CD4-positive, alpha-beta T cell (primary cell): ENCODE data around the gene RAB11FIP2. TPM values are rescaled to one million over a fixed set of nuclear protein-coding genes. Genes with fewer than 3 reads are reported as not detected.

Experiments used
- ATAC-seq: fragments of 200-7000 bp; cut with Tn5 transposase; one replicate; pipeline ENCODE4 v1.10.0; 2022; ENCODE audit warnings: mild to moderate bottlenecking; ENCODE audit not compliant: poor library complexity
- CTCF ChIA-PET: fragments of 350-600 bp; sonication (Branson Sonifier 250); formaldehyde crosslinking; loops from one replicate; lab custom pipeline; 2021; ENCODE audit warnings: antibody characterized with exemption, inconsistent platforms; lab: Charles Lee
- POLR2A ChIA-PET: fragments of 350-600 bp; sonication (Branson Sonifier 250); formaldehyde crosslinking; loops from one replicate; lab custom pipeline; 2021; ENCODE audit warnings: antibody characterized with exemption, inconsistent platforms; lab: Charles Lee
- DNase-seq, 14 experiments: peaks; one replicate each; pipeline ENCODE4 v3.0.0-alpha.2; 2013 to 2020; ENCODE audit warnings: mixed read lengths in 2 of 14
- H3K27ac ChIP-seq, 2 donors: one replicate each; pipeline versions ENCODE4 v1.5.1 to v1.7.0; 2013; ENCODE audit warnings: low read length in 2 of 2, low read depth in 1 of 2, mild to moderate bottlenecking in 1 of 2
- H3K27me3 ChIP-seq, 2 experiments: 1 replicate in 1 of 2; 2 replicates in 1 of 2; pipeline versions ENCODE4 v1.6.1 to v1.7.0; 2013; ENCODE audit warnings: low read length in 2 of 2, control low read depth in 1 of 2, mild to moderate bottlenecking in 1 of 2, moderate library complexity in 1 of 2; ENCODE audit not compliant: insufficient read depth in 2 of 2, control insufficient read depth in 1 of 2
- H3K36me3 ChIP-seq: one replicate; pipeline ENCODE4 v1.6.1; 2013; ENCODE audit warnings: low read length, control low read depth; ENCODE audit not compliant: insufficient read depth
- H3K4me1 ChIP-seq: one replicate; pipeline ENCODE4 v1.6.1; 2013; ENCODE audit warnings: low read length, control low read depth; ENCODE audit not compliant: insufficient read depth
- H3K4me3 ChIP-seq: one replicate; pipeline ENCODE4 v1.5.1; 2013; ENCODE audit warnings: mild to moderate bottlenecking, low read length, moderate library complexity
- H3K9me3 ChIP-seq, 2 experiments: 1 replicate in 1 of 2; 2 replicates in 1 of 2; pipeline versions ENCODE4 v1.6.1 to v1.7.0; 2013; ENCODE audit warnings: low read length in 2 of 2, mild to moderate bottlenecking in 2 of 2, control low read depth in 1 of 2, moderate library complexity in 1 of 2; ENCODE audit not compliant: control insufficient read depth in 1 of 2, insufficient read depth in 1 of 2
- H3K27ac Mint-ChIP-seq: one replicate; pipeline ENCODE4 v1.8.0; 2020; ENCODE audit warnings: mixed read lengths
- H3K27me3 Mint-ChIP-seq: one replicate; pipeline ENCODE4 v1.8.0; 2021; ENCODE audit warnings: mixed read lengths
- H3K36me3 Mint-ChIP-seq: one replicate; pipeline ENCODE4 v1.8.0; 2021; ENCODE audit warnings: low read depth, mixed read lengths
- H3K4me1 Mint-ChIP-seq: one replicate; pipeline ENCODE4 v1.8.0; 2021; ENCODE audit warnings: low read depth, mixed read lengths
- H3K4me3 Mint-ChIP-seq: one replicate; pipeline ENCODE4 v1.8.0; 2020; ENCODE audit warnings: mild to moderate bottlenecking, mixed read lengths
- H3K9me3 Mint-ChIP-seq: one replicate; pipeline ENCODE4 v1.8.0; 2020; ENCODE audit warnings: mixed read lengths
- CTCF ChIP-seq: fragments of 200-600 bp; IDR thresholded peaks from one replicate; pipeline ENCODE4 v1.8.0; 2022; ENCODE audit warnings: antibody characterized with exemption, mild to moderate bottlenecking
- intact Hi-C, 2 experiments: fragments of 100-400 bp; cut with DNase I in 1 of 2; cut with micrococcal nuclease in 1 of 2; formaldehyde crosslinking; loops; one replicate each; pipeline versions ENCODE4 v1.15.1 to v1.9.0; 2023 to 2025; cut with DNase I, micrococcal nuclease
- total RNA-seq, 174 experiments: library from RNA in 2 of 174; stranded (reverse) in 2 of 174; gene quantifications; one replicate each; pipeline ENCODE4 v1.2.3 and lab custom pipeline; 2021 to 2026

Gene RAB11FIP2
- total RNA-seq, 2 experiments from 2014 or later: 35.6 to 37.7 TPM

DNA sequence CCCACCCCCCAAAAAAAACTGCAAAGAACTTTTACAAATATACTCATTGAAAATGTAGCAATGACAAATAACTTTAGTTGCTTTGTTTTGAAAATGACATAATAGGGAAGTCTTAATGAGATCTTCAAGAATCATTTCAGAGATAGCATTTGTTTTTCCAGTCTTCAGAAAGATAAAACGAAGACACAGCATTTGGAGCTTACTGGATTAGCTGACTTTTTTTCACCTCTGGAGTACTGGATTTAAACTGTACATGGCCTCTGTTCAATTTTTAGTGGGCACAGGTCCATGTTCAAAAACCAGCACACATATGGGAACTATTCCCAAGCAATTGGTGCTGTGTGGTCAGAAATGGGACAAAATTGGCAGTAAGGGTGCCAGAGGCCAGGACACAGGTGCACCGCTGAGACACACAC, 3.9 kb downstream of the RAB11FIP2 start:
- H3K9me3 Mint-ChIP-seq: no peaks in the 10 kb centered on the region
- ChIA-PET POLR2A (no interaction called here), CTCF (no interaction called here)
- H3K36me3 Mint-ChIP-seq: peaks cover 16% of the 10 kb centered on the region
- H3K36me3 ChIP-seq: no peaks in the 10 kb centered on the region
- DNase-seq (no peak), ATAC-seq (no peak)
- H3K4me1 Mint-ChIP-seq: peaks cover 71% of the 10 kb centered on the region
- H3K4me3 Mint-ChIP-seq: peak overlapping the region; percentile 30
- H3K27me3 Mint-ChIP-seq: no peaks in the 10 kb centered on the region
- no peaks in the 10 kb centered on the region for H3K9me3 ChIP-seq
- intact Hi-C loops: loop anchor here (10.0 kb wide), 2 partner anchors 302 to 1682 kb away; partner anchors contain the start of genes FAM204A (in 1 of the 2) and INPP5F (in 1 of the 2)
- no peaks in the 10 kb centered on the region for H3K27me3 ChIP-seq
- no peak overlapping the region for H3K4me3 ChIP-seq
- H3K27ac Mint-ChIP-seq: no peak overlapping the region
- no peak overlapping the region for H3K27ac ChIP-seq
- no peak for TF ChIP-seq CTCF
- H3K4me1 ChIP-seq: peaks cover 13% of the 10 kb centered on the region

DNA sequence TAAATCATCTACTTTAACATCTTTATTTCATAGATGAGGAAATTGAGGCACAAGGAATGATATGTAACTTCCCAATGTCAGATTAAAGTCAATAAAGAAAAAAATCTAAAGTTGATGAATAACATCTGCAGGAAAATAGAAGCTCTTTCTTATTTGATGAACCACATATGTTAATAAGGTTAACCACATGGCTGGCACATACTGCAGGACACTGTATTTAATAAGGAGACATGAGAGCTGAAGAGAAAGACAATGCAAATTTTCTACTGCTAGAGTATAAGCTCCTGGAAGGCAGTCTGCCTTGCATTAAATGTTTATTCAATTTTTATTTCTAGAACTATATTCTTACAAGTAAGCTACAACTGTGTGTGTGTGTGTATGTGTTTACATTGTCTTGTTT, 4.4 kb downstream of the RAB11FIP2 start:
- POLR2A ChIA-PET: no interaction called here
- peak overlapping the region; percentile 30 for H3K4me3 Mint-ChIP-seq
- ATAC-seq: no peak

DNA sequence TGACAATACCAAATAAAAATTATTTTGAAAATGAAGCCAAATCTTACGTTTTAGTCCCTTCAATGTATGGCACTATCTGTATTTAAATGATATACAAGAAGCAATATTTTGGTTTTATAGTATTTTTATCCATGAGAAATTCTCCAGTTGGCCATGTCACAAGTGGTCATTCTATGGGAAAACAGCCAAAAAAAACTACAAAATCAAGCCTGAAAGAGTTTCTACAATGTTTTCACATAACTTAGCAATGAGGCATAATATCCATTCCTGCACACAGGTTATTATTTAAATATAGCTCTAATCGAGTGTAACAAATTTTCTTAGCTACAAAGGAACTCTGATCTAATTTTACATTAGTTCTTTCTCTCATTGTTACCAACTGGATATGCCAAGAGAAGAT, 5.4 kb downstream of the RAB11FIP2 start:
- Mint-ChIP-seq H3K9me3 (no peaks in the 10 kb centered on the region), H3K27me3 (no peaks in the 10 kb centered on the region), H3K4me3 (no peak overlapping the region), H3K4me1 (peaks cover 77% of the 10 kb centered on the region), H3K36me3 (peaks cover 16% of the 10 kb centered on the region), H3K27ac (no peak overlapping the region)
- POLR2A ChIA-PET: no interaction called here
- Histone ChIP-seq H3K36me3 (no peaks in the 10 kb centered on the region), H3K27me3 (no peaks in the 10 kb centered on the region), H3K4me3 (no peak overlapping the region), H3K27ac (no peak overlapping the region), H3K4me1 (peaks cover 6% of the 10 kb centered on the region), H3K9me3 (no peaks in the 10 kb centered on the region)
- CTCF ChIA-PET: no interaction called here
- TF ChIP-seq CTCF: no peak
- ATAC-seq (no peak), DNase-seq (no peak)
- intact Hi-C loops: loop anchor here (10.0 kb wide), 2 partner anchors 303 to 1683 kb away; partner anchors contain the start of genes FAM204A (in 1 of the 2) and INPP5F (in 1 of the 2)

More for the DNA sequence above, 4.4 kb downstream of the RAB11FIP2 start:
- Histone ChIP-seq H3K27me3 (no peaks in the 10 kb centered on the region), H3K27ac (no peak overlapping the region), H3K36me3 (no peaks in the 10 kb centered on the region), H3K9me3 (no peaks in the 10 kb centered on the region), H3K4me3 (no peak overlapping the region), H3K4me1 (peaks cover 11% of the 10 kb centered on the region)
- Mint-ChIP-seq H3K36me3 (peaks cover 16% of the 10 kb centered on the region), H3K4me1 (peaks cover 69% of the 10 kb centered on the region), H3K27ac (no peak overlapping the region), H3K27me3 (no peaks in the 10 kb centered on the region), H3K9me3 (no peaks in the 10 kb centered on the region)
- CTCF ChIA-PET: no interaction called here
- no peak for DNase-seq
- intact Hi-C loops: loop anchor here (10.0 kb wide), 2 partner anchors 302 to 1682 kb away; partner anchors contain the start of genes FAM204A (in 1 of the 2) and INPP5F (in 1 of the 2)
- TF ChIP-seq CTCF: no peak
